ENCODE results near the gene FZD7.

FZD7 gene

GRCh38 chr2:202035089-202035940, 1.7 kb downstream of the FZD7 start:
- TF ChIP-seq CTCF (IDR thresholded peaks at IDR 0.05; ENCODE audit: low read depth, low read length, missing control alignments), result peak; percentile 67
- H3K4me3 ChIP-seq (replicated peaks; ENCODE audit: low read depth, low read length), result peak overlapping the region; percentile 81
- no peak for DNase-seq (ENCODE audit: extremely low read depth, low read depth)

DNA sequence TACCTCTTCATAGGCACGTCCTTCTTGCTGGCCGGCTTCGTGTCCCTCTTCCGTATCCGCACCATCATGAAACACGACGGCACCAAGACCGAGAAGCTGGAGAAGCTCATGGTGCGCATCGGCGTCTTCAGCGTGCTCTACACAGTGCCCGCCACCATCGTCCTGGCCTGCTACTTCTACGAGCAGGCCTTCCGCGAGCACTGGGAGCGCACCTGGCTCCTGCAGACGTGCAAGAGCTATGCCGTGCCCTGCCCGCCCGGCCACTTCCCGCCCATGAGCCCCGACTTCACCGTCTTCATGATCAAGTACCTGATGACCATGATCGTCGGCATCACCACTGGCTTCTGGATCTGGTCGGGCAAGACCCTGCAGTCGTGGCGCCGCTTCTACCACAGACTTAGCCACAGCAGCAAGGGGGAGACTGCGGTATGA, 2.3 kb downstream of the FZD7 start:
- no peak for DNase-seq (ENCODE audit: extremely low read depth, low read depth)
- no peak for TF ChIP-seq CTCF (IDR thresholded peaks at IDR 0.05; ENCODE audit: low read depth, low read length, missing control alignments)
- H3K4me3 ChIP-seq (replicated peaks; ENCODE audit: low read depth, low read length), result peak overlapping the region; percentile 81

DNA sequence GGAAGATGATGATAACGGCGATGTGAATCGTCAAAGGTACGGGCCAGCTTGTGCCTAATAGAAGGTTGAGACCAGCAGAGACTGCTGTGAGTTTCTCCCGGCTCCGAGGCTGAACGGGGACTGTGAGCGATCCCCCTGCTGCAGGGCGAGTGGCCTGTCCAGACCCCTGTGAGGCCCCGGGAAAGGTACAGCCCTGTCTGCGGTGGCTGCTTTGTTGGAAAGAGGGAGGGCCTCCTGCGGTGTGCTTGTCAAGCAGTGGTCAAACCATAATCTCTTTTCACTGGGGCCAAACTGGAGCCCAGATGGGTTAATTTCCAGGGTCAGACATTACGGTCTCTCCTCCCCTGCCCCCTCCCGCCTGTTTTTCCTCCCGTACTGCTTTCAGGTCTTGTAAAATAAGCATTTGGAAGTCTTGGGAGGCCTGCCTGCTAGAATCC, 3.0 kb downstream of the FZD7 start:
- peak overlapping the region; percentile 81 for H3K4me3 ChIP-seq (replicated peaks; ENCODE audit: low read depth, low read length)
- DNase-seq (ENCODE audit: extremely low read depth, low read depth), result no peak
- TF ChIP-seq CTCF (IDR thresholded peaks at IDR 0.05; ENCODE audit: low read depth, low read length, missing control alignments), result no peak

DNA sequence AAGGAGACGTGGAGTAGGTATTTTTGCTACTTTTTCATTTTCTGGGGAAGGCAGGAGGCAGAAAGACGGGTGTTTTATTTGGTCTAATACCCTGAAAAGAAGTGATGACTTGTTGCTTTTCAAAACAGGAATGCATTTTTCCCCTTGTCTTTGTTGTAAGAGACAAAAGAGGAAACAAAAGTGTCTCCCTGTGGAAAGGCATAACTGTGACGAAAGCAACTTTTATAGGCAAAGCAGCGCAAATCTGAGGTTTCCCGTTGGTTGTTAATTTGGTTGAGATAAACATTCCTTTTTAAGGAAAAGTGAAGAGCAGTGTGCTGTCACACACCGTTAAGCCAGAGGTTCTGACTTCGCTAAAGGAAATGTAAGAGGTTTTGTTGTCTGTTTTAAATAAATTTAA, 3.4 kb downstream of the FZD7 start:
- DNase-seq (ENCODE audit: extremely low read depth, low read depth), result no peak
- peak overlapping the region; percentile 81 for H3K4me3 ChIP-seq (replicated peaks; ENCODE audit: low read depth, low read length)
- no peak for TF ChIP-seq CTCF (IDR thresholded peaks at IDR 0.05; ENCODE audit: low read depth, low read length, missing control alignments)

DNA sequence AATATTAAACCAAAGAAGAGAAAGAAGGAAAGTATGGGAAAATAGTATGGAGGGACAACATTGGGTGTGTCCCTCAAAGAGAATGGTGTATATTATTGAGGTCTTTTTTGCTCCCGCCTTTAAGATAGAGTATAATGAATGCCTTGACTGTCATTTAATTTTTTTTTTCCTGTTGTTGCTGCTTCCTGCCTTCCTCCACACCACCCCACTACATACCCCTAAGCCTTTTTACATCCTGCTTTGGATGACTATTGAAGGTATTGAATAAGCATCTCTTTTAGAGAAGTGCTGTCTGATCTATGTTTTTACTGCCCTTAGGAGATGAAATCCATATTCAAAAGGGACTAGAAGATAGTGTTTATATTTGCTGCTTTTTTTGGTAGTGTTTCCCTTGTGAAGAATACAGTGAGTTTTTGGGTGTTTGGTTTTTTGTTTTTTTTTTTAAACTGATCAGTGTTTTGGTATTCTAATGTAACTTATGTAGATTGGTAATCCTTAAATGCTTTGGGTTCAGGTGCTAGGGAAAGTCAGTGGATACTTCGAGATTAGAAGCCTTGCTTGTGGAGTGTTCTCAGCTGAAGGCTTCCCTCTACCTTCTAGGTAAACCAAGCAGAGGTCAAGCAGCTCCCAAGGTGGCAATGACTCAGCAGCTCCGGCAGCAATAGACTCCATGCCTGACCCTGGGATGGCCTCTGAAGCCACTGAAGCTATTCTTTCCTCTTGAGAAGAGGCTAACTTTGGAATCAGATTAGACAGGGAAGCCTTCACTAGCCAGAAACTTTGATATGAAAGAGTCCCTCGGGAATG, 5.0 kb downstream of the FZD7 start:
- DNase-seq (ENCODE audit: extremely low read depth, low read depth), result no peak
- TF ChIP-seq CTCF (IDR thresholded peaks at IDR 0.05; ENCODE audit: low read depth, low read length, missing control alignments), result no peak
- H3K4me3 ChIP-seq (replicated peaks; ENCODE audit: low read depth, low read length), result peak overlapping the region; percentile 14

- H3K4me3 ChIP-seq (replicated peaks; ENCODE audit: low read depth, low read length), result peak overlapping the region; percentile 14
- TF ChIP-seq CTCF (IDR thresholded peaks at IDR 0.05; ENCODE audit: low read depth, low read length, missing control alignments), result no peak
- no peak for DNase-seq (ENCODE audit: extremely low read depth, low read depth)
Measured at GRCh38 chr2:202039278-202040078, 5.8 kb downstream of the FZD7 start.

Data from HFF-Myc (cell line).